ENCODE results near the gene SLAMF1.
"Not testable (repeated sequence)": the region's sequence is repeated elsewhere in the genome, so short reads cannot be mapped to it uniquely, and the experiment has no call there.

SLAMF1 gene

DNA sequence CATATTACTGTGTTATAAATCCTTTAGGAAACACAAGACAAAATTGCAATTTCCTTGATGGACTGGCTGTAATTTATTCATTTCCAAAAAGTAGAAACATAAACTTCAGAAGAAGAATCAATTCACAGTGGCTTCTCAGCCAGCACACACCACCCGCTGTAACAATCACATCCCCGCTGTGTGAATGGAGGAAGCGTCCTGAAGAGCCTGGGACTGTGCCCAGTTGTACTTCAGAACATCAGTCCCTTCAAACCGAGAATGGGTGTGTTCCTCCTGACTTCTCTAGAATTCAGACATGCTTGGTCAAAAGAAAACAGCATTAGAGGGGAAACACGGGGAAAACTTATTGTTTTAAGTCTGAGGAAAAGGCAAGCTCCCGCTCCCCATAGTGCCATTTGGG is 38.8 kb downstream of the SLAMF1 start:
- DNase-seq (ENCODE audit: extremely low spot score, insufficient read length, low read depth) (no peak), FAIRE-seq (peak; percentile 42)

DNA sequence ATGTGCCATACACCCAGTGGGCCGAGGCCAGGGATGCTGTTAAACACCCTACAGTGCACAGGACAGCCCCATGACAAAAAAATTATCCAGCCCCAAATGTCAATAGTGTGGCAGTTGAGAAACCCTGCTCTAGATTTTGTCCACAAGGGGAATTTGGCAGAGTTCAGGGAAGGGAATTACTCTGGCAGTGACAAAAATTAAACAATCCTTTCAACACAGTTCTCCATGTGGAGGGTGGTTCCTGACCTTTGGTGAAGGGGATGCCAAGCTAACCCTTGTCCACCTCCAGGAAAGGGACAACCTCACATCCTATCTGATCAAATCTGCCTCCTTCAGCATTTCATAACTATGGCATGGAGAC is 39.2 kb downstream of the SLAMF1 start:
- DNase-seq (ENCODE audit: extremely low spot score, insufficient read length, low read depth) (no peak), FAIRE-seq (no peak)

DNA sequence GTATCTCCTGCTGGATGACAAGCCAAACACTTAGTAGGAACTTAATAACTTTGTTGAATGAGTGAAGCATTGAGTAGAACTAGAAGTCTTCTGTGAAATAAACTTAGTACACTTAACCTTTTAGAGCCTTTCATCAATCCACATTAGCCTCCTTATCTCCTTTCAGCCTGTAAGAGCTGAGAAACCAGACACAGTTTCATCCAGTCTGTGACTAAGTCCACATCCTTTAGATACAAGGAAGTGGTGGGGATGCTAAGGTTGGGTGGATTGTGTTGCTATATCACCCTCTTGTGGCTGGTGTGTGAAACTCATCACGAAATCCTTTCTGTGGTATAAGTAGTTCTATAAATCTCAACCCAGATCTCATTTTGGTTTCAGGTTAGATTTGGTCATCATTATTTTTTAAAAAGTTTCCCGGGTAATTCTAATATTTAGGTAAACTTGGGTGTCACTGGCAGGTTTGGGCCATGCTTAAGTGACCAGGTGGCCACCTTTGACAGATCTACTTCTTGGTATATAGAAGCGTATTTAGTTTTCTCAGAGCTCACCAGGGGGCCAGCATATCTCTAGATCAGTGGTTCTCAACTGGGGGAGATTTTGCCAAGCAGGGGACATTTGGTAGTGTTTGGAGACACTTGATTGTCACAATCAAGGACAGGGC is 39.7 kb downstream of the SLAMF1 start:
- peak; percentile 46 for DNase-seq (ENCODE audit: extremely low spot score, insufficient read length, low read depth)
- peak; percentile 99 for FAIRE-seq

DNA sequence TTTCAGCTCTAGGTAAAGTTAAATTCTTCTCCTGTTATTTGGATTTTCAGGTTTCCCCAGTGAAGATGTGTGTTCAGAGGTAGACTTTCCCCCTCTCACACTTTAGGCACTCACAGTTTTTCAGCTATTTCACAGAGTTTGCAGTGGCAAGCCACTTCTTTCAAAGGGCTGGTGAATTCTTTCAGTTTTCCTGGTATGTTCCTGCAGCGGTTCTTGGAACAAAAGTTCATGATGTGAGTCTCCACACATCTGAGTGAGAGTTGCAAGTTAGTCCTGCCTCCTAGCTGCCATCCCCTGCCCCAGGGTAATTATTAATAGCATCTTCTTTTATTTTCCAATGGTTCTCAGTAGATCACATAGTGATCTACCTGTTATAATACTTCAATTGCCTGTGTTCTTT is 40.2 kb downstream of the SLAMF1 start:
- FAIRE-seq = no peak
- no peak for DNase-seq (ENCODE audit: extremely low spot score, insufficient read length, low read depth)

DNA sequence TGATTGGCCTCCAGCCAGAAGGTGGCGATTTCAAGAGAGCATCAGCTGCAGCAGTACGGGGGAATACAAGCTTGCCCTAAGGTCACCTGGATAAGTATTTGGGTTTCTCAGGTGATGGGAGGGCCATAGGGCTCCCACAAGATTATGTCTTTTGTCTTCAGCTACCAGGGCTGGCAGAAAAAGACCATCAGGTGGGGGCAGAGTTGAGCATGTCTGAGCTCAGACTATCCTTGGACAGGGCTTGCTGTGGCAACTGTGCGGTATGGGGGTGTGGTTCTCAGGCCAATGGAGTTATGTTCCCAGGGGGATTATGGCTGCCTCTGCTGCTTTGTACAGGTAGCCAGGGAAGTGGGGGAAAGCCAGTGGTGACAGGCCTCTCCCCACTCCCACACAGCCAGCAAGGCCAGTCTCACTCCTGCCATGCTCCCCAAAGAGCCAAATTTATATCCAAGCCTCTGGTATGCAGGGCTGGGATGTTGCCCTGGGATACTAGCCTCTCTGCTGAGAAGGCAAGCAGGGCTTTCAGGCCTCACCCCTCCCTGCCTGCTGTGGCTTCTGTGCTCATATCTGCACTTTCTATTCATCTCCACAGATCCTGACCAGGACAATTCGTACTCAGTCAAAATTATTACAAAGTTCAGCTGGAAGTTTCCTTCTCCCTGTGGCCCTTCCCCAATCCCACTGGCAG is 40.9 kb downstream of the SLAMF1 start:
- DNase-seq (ENCODE audit: extremely low spot score, insufficient read length, low read depth) (no peak), FAIRE-seq (no peak)

DNA sequence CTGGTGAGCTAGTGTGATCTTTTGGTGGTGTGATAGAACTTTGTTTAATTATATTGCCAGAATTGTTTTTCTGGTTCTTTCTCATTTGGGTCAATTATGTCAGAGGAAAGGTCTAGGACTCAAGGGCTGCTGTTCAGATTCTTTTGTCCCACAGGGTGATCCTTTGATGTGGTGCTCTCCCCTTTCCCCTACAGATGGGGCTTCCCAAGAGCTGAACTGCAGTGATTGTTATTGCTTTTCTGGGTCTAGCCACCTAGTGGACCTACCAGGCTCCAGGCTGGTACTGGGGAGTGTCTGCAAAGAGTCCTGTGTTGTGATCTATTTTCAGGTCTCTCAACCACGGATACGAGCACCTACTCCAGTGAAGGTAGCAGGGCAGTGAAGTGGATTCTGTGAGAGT is 41.6 kb downstream of the SLAMF1 start:
- FAIRE-seq (peak; percentile 36), DNase-seq (ENCODE audit: extremely low spot score, insufficient read length, low read depth) (no peak)

DNA sequence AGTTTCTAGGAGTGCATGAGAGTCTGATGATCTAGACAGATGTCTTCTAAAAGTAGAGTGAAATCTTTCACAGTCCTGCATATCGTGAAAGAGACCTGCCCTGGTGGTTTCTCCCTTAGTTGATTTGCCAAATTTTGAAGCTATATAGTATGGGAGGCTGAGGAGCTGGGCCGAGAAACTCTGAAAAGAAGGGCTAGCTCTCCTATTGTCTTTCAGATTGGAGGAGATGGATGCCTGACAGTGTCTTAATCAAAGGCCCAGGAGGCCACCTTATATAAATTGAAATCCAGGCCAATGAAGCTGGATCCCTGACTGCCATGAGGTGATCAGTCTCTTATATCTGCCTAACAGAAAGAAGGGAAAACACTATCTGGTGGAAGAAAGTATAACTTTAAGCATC is 49.1 kb downstream of the SLAMF1 start:
- DNase-seq (ENCODE audit: extremely low spot score, insufficient read length, low read depth) = no peak
- FAIRE-seq = no peak

DNA sequence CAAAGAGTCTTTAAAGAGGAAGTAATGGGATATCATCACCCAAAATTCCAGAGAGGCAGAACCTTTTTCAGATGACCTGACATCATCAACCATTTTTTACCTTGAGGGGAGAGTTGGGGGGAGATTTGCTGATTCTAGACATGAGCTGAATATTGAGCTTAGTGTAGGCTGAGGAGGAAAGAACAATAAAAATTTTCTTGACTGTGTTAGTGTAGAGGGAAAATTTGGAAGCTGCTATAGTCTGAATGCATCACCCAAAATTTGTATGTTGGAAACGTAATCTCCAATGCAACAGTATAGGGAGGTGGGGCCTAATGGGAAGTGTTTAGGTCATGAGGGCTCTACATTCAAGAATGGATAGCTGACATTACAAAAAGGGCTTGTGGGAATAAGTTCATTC is 49.8 kb downstream of the SLAMF1 start:
- FAIRE-seq (no peak), DNase-seq (ENCODE audit: extremely low spot score, insufficient read length, low read depth) (no peak)

DNA sequence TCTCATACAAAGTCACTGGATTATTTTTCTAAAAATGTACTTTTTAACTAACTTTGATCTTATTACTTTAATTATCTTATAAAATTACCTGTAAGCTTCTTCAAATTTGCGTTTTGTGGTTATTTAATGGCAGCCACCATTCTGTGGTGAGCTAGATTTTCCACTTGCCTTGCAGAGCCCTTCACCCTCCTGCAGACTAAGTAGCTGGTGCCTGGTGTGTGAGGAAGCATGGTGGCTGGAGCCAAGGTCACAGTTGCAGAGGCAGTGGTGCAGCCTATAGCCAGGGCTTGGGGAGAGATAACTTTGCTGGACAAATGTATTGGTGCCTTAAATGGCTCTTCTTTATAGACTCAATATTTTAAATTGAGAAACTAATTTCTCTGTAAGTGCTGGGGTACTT is 56.4 kb downstream of the SLAMF1 start:
- FAIRE-seq = no peak
- DNase-seq (ENCODE audit: extremely low spot score, insufficient read length, low read depth) = no peak

DNA sequence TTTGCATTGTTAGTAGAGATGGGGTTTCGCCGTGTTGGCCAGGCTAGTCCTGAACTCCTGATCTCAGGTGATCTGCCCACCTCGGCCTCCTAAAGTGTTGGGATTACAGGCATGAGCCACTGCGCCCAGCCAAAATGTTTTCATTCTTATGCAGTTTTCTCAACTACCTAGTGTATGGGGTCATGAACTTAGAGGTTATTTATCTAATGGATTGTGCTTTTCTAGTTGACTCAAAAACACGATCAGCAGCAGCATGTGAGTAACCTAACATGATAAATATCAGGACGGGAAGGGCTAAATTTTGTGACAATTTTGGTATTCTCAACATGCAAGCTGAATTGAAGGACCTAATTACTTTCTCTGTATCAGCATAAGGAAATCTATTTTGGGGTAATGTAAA is 58.4 kb downstream of the SLAMF1 start:
- FAIRE-seq (no peak), DNase-seq (ENCODE audit: extremely low spot score, insufficient read length, low read depth) (no peak)

DNA sequence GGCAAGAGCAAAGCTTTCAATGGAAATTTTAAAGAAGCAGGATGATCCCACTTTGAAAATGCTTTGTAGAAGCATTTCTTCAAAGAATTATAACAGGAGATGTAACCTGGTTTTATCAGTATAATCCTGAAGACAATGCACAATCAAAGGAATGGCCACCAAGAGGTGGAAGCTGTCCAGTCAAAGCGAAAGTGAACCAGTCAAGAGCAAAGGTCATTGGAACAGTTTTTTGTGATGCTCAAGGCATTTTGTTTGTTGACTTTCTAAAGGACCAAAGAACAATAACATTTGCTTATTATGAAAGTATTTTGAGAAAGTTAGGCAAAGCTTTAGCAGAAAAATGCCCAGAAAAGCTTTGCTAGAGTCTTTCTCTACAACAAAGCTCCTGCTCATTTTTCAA is 62.1 kb downstream of the SLAMF1 start:
- FAIRE-seq (peak; percentile 76), DNase-seq (ENCODE audit: extremely low spot score, insufficient read length, low read depth) (no peak)

DNA sequence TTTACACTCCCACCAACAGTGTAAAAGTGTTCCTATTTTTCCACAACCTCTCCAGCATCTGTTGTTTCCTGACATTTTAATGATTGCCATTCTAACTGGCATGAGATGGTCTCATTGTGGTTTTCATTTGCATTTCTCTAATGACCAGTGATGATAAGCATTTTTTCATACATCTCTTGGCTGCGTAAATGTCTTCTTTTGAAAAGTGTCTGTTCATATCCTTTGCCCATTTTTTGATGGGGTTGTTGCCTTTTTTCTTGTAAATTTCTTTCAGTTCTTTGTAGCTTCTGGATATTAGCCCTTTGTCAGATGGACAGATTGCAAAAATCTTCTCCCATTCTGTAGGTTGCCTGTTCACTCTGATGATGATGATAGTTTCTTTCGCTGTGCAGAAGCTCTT is 63.9 kb downstream of the SLAMF1 start:
- FAIRE-seq; DNase-seq (ENCODE audit: extremely low spot score, insufficient read length, low read depth): not testable (repeated sequence)

DNA sequence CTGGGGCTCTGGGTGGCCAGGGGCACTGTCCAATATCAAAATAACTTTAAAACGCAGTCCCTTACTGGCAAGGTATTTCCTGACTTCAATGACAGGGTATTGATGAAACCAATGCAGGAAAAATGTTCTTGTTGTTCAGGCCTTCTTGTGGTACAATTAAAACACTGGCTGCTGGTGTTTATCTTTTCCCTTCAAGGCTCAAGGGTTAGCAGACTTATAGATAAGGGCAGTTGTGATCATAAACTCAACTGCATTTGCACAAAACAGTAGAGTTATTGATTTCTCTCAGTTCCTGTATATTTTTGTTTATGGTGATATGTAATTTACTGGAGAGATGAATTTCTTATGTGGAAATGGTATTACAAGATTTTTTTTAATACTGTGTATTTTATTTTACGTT is 64.9 kb downstream of the SLAMF1 start:
- no peak for DNase-seq (ENCODE audit: extremely low spot score, insufficient read length, low read depth)
- no peak for FAIRE-seq

DNA sequence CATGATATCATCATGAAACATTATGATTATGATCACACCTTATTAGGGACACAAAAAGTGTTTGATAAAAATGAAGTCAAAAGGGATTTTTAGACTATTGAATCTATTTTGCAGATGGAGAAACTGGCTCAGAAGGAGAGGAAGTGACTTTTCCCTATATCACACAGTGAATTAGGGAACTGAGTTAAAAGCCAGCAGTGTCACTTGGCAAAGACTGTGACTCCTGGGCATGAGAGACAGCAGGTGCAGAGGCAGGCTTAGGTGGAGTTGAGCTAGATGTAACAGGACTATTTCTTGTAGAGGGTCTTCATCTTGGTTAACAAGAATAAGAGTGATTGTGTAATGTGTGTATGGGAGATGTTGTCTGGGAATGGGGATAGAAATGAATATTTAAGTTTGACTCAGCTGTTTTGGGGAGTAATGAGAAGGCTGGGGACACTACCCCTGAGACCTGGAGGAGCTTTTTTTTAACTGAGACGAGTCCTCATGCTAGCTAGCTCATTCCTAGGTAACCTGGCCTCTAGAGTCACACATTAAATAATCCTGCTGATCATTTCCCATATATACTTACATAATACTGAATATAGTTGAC is 66.5 kb downstream of the SLAMF1 start:
- FAIRE-seq (peak; percentile 54), DNase-seq (ENCODE audit: extremely low spot score, insufficient read length, low read depth) (no peak)

DNA sequence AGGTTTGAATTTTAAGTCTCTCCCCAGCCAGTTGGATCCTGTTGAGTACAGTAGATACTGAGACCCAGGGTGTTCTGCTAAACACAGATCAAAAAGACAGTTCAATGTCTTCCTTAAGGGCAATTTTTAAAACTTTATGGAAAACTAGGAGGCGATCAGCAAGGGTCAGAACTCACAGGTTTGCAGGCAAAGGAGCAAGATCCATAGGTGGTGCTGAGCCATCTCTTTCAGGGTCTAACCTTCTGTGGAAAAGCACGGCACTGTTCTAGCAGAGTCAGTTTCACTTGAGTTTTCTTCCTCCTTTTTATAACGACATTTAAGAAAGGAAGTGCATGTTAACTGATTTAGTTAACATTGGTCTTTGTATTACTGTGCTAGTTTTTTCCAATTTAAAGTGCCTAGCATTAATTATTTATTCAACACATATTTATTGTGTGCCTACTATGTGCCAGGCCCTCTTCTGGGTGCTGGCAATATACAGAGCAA is 67.6 kb downstream of the SLAMF1 start, which contains the start of gene CD84:
TSS of gene CD84 (minus strand) at position 281 of the 486 bp plus-strand sequence. CDS start at position 222, 59 bp downstream.
- FAIRE-seq (peak; percentile 90), DNase-seq (ENCODE audit: extremely low spot score, insufficient read length, low read depth) (no peak)

DNA sequence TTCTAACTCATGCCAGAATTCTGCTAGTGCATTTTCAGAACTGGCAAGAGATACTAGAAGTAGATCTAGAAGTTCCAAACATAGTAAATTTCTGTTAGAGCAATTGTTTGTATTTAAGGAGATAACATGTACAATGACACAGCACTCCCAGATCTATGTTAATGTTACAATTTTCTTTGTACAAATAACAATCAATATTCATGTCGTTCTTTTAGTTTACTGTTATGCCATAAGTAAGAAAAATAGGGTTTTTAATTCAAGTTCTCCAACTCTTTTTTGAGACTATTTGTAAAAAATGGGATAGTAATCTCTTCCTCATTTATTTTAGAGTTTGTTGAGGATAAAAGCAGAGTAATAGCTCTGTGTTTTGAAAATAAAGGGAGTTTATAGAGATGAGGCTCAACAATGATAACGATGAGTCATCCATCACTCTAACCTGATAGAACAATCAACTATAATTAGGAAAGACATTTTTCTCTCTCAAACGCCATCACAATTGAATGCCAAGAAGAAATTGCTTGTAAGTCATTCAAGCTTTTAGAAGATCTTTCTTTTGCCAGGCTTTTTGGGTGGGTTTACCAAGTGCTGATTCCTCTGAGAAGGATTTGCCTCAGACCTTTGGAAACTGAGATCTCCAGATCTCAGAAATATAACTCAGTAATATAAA is 68.2 kb downstream of the SLAMF1 start:
- FAIRE-seq (no peak), DNase-seq (ENCODE audit: extremely low spot score, insufficient read length, low read depth) (no peak)

DNA sequence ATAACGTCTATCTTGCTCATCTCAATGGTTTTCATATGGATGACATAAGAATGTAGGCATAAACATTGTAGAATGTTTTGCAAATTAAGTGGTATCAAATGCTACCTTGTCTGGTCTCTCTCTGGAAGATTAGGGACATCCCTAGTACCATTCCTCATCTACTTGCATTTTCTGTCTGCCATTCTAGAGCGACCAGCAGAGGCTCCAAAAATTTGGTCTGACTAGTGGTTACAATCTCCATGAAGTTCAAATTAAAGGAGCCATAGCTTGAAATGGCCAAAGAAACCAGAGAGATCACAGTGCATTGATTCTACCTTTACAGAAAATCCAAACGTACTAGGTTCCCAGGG is 68.7 kb downstream of the SLAMF1 start:
- no peak for FAIRE-seq
- DNase-seq (ENCODE audit: extremely low spot score, insufficient read length, low read depth) = no peak

DNA sequence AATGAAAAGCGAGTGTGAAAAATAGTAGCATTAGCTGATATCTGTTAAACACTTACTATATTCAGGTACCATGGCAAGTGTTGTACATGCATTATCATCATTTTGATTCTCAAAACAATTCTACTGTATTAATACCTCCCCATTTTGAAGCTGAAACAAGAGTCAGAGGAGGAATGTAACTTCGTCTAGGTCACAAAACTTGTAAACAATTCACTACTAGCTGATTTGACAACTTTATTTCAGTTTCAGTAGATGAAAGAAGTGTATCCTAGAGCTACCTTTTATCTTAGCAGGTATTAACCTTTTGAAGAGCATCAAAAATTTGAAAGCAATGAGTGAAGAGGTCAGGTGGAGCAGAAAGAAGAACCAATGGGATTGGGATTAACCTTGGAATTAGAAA is 69.2 kb downstream of the SLAMF1 start:
- DNase-seq (ENCODE audit: extremely low spot score, insufficient read length, low read depth) (no peak), FAIRE-seq (peak; percentile 79)

DNA sequence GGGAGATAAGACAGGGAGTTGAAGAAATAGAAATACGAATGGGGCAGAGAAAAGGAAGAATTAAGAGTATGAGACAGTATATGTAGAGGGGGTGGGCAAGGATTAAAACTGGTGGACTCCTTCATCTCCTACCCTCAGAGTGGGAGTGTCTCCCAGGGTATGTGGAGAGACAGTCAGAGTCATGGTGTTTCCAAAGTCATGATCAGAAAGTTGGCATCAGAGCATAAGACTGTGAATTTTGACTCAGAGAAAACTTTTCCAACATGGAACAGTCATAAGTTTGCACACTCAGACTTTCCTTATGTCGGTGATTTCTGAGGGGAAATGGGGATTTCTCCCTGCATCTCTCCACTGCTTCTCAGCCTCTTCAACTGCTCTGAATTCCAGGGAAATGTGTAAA is 70.0 kb downstream of the SLAMF1 start:
- DNase-seq (ENCODE audit: extremely low spot score, insufficient read length, low read depth) (no peak), FAIRE-seq (no peak)

DNA sequence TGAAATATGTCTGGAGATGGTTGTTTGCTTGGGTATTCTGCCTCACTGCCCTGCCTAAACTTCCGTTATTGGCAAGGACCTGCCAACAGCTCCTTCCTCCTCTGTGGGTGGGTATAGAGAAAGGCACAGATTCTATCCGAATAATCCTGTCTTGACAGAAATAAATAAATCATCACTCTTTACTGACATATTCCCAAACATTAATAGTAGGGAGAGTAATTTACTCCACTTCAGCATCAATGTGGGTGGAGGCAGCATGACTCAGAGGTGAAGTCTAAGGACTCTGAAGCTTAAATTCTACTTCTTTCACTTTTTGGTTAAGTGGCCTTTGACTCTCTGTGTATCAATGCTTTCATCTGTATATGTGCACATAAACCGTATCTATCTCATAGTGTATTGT is 70.5 kb downstream of the SLAMF1 start:
- FAIRE-seq (peak; percentile 80), DNase-seq (ENCODE audit: extremely low spot score, insufficient read length, low read depth) (no peak)

DNA sequence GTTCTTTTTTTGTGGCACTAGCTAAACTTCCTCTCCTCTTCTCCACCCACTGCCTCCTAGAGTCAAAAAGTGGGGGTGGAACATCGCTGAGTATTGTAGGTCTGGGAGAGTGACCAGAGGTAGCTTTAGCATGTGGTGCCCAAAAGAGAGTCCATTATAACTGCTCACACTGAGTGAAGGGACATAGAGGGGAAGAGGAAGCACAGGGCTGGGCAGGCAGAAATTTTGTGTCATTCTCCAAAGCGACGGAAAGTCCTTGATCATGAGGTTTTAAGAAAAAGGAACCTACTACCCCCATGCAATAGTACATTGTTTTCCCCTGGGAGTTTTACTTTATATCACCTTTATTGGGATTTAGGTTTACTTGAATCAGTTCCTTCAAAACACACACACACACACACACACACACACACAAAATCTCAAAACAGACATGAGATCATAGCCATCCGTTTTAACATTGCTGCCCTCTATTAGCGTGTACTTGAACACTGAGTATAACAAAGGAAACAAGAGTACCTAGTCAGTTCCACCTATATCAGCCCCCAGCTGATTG is 71.7 kb downstream of the SLAMF1 start:
- FAIRE-seq (peak; percentile 86), DNase-seq (ENCODE audit: extremely low spot score, insufficient read length, low read depth) (no peak)
